Suppressor macrophage treated with lipopolysaccharide for 1 hour (primary cell): ENCODE data around the gene PDGFRB.
A peak's percentile ranks its signal among the peaks of the same experiment; 100 is the strongest.
"Not testable (repeated sequence)": the region's sequence is repeated elsewhere in the genome, so short reads cannot be mapped to it uniquely, and the experiment has no call there.

Experiments
- DNase-seq, 3 donors: peaks; one replicate each; pipeline ENCODE4 v3.0.0-alpha.2; 2020 to 2022

PDGFRB gene

GRCh38 chr5:150112201-150113046, 43.2 kb downstream of the PDGFRB start:
- peak; percentile 94 to 96 (median 94) for DNase-seq

GRCh38 chr5:150111122-150111521, 44.5 kb downstream of the PDGFRB start:
- peak in 1 of 3 donors; percentile 32 for DNase-seq

GRCh38 chr5:150109921-150110320, 45.7 kb downstream of the PDGFRB start:
- no peak for DNase-seq

- no peak for DNase-seq
These were observed 46.7 kb downstream of the PDGFRB start for GRCh38 chr5:150108711-150109514.

GRCh38 chr5:150107909-150108447, 47.7 kb downstream of the PDGFRB start:
- no peak for DNase-seq

- DNase-seq: no peak
These were observed 48.8 kb downstream of the PDGFRB start for GRCh38 chr5:150106674-150107426.

- peak; percentile 90 to 96 (median 93) for DNase-seq
These were observed 49.6 kb downstream of the PDGFRB start for GRCh38 chr5:150105928-150106615.

- DNase-seq: no peak
These were observed 51.1 kb downstream of the PDGFRB start for GRCh38 chr5:150104550-150104870.

- DNase-seq: no peak
These were observed 51.7 kb downstream of the PDGFRB start for GRCh38 chr5:150103678-150104549.

GRCh38 chr5:150101023-150101422, 54.6 kb downstream of the PDGFRB start:
- no peak for DNase-seq

- no peak for DNase-seq
These were observed 58.5 kb downstream of the PDGFRB start for GRCh38 chr5:150097152-150097551.

GRCh38 chr5:150092159-150092787, 63.4 kb downstream of the PDGFRB start:
- DNase-seq: no peak

- peak; percentile 65 to 73 (median 71) for DNase-seq
These were observed 69.5 kb downstream of the PDGFRB start, which contains the start of gene CSF1R for GRCh38 chr5:150085950-150086715. TSS of gene CSF1R (minus strand) at chr5:150086554. CDS start at chr5:150086427, 127 bp downstream.

GRCh38 chr5:150085191-150085912, 70.3 kb downstream of the PDGFRB start:
- DNase-seq: no peak

- not testable (repeated sequence) for DNase-seq
These were observed 70.9 kb downstream of the PDGFRB start for GRCh38 chr5:150084754-150085153.

- peak in 1 of 3 donors; percentile 41 for DNase-seq
These were observed 72.8 kb downstream of the PDGFRB start for GRCh38 chr5:150082889-150083288.

- DNase-seq: no peak
These were observed 73.3 kb downstream of the PDGFRB start for GRCh38 chr5:150082374-150082773.

GRCh38 chr5:150081541-150082283, 73.9 kb downstream of the PDGFRB start:
- DNase-seq: peak; percentile 95 to 99 (median 96)
